ENCODE data around the gene ITGA2.

Gene ITGA2

DNA sequence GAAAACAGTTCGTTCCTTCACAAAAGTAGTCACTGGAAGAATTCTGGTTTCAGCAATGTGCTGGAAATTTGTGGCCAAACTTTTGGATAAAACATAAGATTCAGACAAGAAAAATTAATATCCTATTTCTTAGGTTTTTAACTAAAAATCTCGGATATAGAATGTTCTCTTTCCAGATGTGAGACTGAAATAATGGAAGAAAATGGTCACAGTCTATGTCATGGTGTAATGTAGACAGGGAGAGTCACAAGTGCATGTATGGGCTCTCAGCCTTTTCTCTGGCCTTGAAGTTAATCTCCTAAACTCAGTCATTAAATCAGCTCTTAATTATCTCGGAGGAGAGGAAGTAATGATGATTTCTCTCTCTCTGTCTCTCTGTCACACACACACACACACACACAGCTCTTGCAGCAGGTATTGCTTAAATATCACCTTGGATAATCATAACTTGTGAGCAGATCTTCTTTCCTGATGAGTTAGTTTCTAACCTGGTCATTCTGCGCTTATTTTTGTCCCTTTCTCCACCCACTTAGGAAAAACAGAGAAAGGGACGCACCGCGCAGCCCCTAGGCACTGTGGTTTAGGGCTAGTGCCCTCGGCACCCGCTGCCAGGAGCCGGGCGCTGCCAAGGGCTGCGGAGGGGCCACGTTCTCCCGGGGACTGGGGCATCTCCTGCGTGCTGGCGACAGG lies 672 bp upstream of the ITGA2 start:
- DNase-seq (ENCODE audit: low read depth), result no peak

DNA sequence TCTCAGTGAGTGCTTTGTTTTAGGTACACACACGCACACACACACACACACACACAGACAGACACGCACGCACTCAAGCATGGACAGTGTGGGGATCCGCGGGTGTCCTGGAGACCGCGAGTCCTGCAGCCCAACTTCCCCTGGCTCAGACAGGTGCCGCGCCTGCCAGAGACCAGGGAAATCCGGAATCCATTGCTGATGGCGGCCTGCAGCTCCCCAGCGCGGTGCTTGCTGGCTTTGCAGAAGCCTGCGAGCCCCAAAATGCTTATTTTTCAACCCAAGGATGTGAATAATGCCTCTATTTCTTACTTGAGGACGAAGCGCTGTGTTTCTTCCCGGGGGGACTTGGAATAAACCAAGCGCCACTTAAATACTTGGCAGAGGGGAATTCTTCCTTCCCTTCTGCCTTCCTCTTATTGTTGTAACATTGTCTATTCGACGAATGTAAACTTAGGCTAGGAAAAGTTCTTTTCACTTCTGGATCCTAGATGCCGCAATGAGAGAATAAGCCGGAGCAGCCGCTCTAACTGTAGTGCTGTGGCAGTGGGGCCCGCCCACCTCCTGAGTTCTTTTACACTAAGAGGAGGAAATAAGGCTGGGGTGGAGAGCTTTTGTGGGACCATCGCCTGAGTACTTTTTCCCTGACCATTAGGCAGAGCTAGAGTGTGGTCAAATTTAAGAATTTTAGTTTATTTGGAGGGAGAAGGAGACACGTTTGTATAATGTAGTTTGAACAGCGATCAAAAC lies 802 bp downstream of the ITGA2 start:
- DNase-seq (ENCODE audit: low read depth), result no peak

DNA sequence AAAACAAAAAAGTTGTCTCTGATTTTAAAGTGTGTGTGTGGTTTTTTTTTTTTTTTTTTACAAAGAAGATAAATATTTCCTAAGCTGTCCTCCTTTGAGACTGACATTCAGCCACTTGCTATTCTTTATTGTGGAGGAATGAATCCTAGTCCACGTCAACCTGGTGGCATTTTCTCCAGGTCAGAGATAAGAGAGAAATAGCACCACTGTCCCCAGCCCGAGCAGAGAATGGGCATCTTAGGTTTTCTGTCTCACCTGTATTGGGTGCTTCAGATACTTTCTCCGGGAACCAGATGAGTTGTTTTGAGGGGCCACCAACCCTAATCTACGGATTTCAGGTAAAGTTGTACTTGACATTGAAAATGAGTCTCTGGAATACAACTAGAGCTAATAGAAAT lies 1.4 kb downstream of the ITGA2 start:
- no peak for DNase-seq (ENCODE audit: low read depth)

DNA sequence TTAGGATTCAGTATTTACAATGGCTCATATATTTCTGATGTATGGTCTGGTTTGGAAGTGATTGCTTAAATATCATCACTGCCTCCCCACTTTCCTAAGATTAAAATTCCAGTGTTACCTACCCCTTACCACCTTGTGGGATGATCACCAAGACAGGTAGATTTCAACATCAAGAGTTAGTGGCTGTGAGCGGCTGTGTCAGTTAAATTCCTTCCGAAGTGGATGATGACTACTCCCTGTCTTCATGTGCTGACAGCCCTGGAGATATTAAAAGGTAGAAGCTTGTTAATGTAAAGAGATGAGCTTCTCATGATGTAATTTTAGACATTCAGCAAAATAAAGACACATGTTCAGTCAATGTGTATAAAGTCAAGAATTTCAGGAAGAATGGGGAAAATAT lies 4.2 kb downstream of the ITGA2 start:
- no peak for DNase-seq (ENCODE audit: low read depth)

DNA sequence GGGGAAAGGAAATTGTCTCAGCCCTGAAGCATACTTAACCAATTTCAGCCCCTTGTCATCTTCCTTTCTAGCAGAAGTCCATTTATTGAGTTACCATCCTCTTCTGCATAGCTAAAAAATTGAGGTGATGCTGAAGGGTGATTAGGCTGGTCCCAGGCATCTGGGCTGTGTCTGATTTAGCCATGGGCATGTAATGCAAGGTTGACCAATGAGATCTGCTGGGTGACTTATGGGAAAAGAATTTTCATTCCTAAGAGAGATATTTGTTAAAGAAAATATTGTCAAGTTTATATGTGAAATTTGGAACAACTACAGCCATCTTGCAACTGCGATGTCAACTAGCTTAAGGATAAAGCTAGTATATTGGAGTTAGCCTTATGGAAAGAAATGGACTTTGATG lies 5.1 kb downstream of the ITGA2 start:
- DNase-seq (ENCODE audit: low read depth), result no peak

DNA sequence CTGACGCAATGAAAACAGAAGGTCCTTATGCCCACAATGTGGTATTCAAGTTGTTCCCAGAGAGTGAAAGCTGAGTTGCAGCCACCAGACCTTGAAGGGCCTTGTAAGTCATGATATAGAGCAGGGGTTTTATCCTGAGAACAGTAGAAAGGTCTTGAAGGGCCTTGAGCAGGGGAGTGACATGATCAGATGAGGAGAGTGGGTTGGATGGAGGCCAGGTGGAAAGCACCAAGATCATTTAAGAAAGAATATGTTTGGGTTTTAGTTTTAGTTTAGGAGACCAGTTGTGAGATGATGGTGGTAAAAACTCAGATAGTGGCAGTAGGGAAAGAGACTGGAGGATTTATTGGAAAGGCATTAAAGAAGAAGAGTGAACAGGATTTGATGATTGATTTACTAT lies 5.9 kb downstream of the ITGA2 start:
- DNase-seq (ENCODE audit: low read depth), result no peak

DNA sequence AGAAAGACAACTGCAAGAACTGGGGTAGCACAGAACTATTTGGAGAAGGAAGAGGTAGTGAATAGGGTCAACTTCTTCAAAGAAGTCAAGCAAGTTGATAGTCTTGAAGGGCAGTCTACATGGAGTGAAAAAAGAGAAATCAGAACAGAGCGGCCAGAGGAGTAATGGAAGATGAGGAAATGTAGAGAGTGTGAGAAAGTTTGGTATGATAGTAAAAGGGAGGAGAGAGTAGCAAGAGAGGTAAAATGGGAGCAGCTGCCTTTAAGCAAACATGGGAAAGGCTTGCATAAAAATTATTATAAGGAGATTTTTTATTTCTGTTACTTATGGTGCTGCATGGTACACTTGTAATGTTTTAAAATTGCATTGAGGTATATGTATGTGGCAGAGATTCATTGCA lies 6.8 kb downstream of the ITGA2 start:
- no peak for DNase-seq (ENCODE audit: low read depth)

DNA sequence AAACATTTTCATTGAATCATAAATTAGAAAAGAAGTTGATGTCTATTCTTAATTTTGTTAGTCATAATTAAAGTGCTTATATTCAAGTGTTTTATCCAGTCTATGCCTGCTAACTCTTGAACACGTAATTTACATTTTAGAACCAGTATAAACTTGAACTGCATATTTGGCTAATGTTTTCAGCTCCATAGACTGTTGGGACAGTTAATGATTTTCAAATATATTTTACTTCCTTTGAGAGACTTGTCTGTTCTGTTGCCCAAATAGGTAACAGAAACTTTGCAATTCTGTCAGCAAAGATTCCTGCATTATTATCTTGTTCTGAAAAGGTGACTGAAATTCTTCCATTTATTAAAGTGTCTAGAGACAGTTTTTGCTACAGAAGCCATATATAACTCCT lies 7.8 kb downstream of the ITGA2 start:
- DNase-seq (ENCODE audit: low read depth), result no peak

- DNase-seq (ENCODE audit: low read depth), result no peak
Observed at GRCh38 chr5:52997424-52997823, 8.3 kb downstream of the ITGA2 start.

DNA sequence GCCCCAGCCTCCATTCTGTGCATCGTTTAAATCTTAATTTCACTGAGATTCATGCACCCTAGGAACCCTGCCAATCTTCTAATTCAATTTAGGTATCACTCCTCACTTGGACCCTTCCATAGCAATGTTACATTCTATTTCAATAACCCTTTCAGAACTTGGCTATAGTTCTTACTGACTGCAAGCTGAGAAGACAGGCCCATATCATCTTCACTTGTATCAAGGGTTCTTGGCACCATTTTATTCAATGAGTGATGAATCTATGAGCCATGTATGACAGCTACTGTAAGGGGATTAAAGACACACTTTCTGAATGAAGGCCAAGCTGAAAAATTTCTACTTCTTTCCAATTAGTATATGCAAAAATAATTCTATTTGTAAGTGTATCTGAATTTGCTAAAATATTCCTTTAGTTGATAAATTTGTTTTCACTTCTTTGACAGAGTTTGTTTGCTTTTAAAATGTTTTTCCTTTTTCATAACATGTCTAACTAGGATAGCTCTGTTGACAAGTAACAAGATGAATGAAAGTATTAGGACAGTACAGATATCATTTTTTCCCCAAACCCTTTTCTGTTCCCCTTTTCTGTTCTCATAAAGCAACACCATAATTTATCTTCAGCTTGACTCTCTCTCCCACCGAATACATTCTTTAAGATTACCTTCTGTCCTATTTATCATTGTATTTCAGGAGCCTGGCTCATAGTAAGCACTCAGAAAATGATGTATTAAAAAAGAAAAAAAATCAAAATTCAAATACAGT lies 9.6 kb downstream of the ITGA2 start:
- DNase-seq (ENCODE audit: low read depth), result no peak

DNA sequence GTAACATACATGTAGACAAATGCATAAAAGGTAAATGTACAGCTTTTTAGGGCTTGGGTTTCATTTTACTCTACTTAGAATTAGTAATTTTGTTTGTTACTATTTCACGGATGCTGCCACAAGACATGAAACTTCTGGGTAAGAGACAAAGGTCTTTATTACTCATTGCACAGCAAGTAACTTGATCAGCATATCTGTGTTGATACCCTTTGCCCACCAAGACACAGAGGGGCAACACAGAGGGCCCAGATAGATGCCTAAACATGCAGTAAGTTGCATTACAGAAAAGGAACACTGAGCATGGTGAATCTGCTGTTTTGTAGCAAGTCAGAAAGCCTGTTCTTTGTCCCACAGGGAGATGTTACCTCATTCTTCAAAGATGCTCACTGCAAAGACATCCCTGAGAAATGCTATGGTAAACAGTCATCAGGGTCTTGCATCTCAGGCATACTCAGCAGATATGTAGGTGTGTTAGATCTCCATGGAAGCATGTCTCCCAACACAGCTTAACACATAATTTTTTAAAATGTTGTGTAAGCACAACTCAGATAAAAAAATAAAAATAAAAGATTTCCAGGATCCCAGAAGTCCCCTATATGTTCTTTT lies 10.3 kb downstream of the ITGA2 start:
- no peak for DNase-seq (ENCODE audit: low read depth)

GRCh38 chr5:53001541-53001940 lies 12.4 kb downstream of the ITGA2 start:
- DNase-seq (ENCODE audit: low read depth), result no peak

DNA sequence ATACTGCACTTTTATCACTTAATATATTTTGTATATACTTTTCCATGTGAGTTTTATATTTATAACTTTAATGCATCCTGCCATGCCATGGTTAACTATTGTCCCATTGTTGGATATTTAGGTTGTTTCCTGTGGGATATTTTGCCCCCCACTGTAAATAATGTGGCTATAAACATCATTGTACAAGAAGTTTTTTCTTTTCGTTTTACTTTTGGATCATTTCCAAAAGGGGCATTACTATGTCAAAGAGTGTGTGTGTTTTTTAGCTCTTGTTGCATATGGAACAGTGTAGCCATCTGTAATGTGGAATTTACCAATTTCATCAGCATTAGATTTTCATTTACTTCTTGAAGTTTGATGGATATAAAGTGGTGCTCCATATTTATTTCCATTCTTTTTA lies 13.3 kb downstream of the ITGA2 start:
- no peak for DNase-seq (ENCODE audit: low read depth)

DNA sequence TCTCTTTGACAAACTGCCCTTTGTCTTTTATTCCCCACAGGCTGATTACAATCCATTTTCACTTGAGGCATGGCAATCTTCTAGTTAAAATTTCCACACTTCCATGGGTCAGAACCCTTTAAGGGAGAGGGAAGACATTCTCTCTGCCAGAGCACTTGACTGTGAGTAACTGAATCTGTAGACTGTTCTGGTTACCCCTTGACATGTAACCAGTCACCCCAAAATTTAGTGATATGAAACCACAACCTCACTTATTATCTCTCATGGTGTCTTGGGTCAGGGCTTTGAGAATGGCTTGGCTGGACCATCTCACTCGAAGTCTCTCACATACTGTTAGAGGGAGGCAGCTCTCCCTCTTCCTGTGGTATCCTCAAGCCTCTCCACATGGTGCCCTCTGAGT lies 14.0 kb downstream of the ITGA2 start:
- DNase-seq (ENCODE audit: low read depth), result no peak

- DNase-seq (ENCODE audit: low read depth), result no peak
Observed at GRCh38 chr5:53006911-53007890, 18.0 kb downstream of the ITGA2 start.

DNA sequence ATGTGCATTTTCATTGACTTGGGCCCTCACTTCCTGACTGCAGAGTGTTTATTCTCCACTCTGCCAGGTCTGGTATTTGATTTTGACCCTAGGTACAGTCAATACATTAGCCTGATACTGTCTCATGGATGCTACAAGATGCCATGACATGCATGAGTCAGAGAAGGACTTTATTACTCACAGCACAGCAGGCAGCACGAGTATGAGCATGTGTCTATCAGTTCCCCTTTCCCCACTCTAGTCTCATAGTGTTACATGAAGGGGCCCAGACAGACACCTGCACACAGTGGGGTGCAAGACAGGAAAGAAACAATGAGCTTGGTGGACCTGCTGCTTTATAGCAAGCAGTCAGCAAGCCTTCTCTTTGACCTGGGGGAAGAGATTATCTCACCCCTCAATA lies 19.6 kb downstream of the ITGA2 start:
- no peak for DNase-seq (ENCODE audit: low read depth)

DNA sequence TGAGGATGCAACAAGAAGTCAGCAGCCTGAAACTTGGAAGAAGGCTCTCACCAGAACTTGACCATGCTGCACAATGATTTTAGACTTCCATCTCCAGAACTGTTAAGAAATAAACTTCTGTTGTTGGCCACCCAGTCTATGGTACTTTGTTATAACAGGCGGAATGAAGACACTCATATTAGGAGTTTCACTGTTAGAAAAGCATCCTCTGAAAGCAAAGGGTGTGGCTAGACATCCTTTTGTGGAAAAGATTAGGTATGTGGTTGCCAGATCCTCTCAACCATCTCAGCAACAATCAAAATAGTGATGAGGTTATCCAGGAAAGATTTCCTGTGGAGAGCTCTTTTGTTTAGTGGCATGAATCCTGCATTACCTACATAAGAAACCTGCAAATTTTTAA lies 20.7 kb downstream of the ITGA2 start:
- no peak for DNase-seq (ENCODE audit: low read depth)

- no peak for DNase-seq (ENCODE audit: low read depth)
Observed at GRCh38 chr5:53010814-53011213, 21.7 kb downstream of the ITGA2 start.

DNA sequence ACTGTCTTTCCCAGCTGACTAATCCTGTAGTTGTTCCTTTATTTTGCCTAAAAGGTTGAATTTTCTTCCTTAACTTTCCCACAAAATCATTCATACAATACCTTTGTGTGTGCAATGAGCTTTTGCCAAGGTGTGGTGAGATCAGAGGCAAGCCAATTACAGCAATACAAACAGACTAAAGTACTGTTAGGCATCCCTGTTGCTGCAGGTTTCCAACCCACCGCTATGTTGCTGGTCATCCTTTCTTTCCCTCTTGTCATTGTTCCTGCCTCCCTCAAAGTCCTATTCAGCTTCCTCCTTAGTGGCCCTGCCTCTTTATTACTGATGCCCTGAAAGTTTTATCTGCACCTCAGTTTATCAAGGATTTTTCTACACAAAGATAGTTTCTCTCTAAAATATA lies 22.1 kb downstream of the ITGA2 start:
- no peak for DNase-seq (ENCODE audit: low read depth)

GRCh38 chr5:53013857-53014256 lies 24.7 kb downstream of the ITGA2 start:
- no peak for DNase-seq (ENCODE audit: low read depth)

- DNase-seq (ENCODE audit: low read depth), result no peak
Observed at GRCh38 chr5:53017383-53017782, 28.2 kb downstream of the ITGA2 start.
